HG03558 (cell line): ENCODE data around the gene NAT9.

Experiments
- ATAC-seq: cut with Tn5 transposase; IDR thresholded peaks from one replicate; pipeline ENCODE4 v1.9.1; 2021; ENCODE audit warnings: moderate number of reproducible peaks; ENCODE audit not compliant: unreplicated experiment; ENCODE audit errors: extremely low read depth

The NAT9 gene

DNA sequence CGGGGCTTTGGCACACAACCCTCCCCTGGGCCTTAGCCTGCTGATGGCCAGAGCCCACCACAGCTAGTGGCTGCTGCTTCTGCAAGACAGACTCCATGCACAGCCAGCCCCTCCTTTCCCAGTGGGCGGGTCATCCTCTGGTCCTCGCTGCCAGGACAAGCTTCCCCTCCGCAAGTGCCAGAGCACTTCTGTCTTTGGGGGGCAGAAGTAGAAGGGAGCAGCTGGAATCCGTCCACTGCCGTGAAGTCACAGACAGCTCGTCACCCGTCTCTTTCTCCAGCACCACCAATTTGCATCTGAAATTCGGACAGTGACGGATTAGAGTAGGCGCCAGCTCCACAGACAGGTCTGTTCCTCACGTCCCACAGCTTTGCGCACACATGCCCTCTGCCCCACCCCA, 31.3 kb upstream of the NAT9 start:
- ATAC-seq: no peak

DNA sequence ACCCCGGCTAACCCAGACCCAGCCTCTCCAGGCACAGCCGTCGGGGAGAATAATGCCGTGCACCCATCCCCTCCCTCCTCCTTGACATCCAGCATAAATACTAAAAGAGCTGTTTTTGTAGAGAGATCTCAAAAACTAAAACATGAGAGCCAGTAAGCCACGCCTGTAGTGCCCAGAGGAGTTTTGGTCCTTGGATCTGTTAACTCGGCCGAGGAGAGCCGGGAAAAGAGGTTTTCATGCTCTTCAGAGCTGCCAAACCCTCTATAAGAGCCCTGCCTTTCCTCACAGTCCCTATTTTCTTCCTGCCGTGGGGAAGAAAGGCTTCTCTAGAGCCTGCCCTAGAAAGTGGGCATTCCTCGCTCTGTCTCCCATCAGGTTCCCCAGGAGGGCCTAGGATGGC, 30.2 kb upstream of the NAT9 start:
- no peak for ATAC-seq

DNA sequence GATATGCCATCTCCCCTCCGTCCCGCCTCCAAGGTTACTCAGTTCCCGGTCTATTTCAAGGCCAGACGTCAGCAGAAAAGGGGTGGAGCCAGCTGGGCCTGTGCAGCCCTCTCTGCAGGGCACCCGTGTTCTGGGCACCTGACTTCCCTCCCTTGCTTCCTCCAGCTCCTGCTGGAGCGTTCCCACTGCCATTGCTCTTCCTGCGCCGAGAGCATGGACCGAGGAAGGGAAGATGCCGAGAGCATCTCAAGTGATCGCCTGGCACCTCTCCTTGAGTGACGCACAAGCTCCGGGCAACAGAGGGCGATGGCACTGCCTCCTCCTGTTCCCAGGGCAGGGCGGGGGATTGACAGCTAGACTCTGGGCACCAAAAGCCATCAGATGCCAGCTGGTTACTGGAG, 29.4 kb upstream of the NAT9 start:
- ATAC-seq: no peak

DNA sequence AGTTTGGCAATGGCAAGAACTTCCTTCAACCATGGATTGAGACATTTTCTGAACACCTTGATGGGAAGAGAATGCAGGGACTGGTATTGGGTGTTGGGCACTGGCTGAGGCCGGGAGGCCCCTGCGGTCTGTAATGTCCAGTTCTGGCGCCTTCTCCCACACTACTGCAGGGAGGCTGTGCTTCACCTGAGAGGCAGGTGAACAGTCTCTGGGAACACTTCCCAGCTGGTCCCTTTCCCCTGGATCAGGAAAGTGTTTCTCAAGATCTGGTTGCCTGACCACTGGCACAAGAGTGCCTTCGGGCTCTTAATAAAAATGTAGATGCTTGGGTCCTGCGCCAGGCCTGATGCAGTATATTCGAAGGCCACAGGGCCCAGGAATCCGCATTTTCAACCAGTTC, 28.5 kb upstream of the NAT9 start:
- no peak for ATAC-seq

DNA sequence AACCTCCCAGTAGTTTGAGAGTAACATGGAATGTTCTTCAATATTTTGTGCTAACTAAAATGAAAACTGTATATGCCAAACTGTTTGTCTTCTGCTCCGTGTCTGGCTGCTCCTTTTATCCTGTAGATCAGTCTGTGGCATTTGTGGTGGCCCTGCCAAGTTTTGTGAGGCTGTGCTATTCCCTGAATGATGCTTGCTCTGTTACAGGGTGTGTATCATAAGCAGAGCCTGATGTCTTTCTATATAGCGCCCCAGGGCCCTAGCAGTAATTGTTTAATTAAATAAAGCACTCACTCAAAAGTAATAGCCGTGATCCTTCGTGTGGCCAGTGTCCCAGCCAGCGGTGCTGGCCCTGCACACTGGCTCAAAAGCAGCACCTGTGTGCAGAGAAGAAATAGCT, 27.8 kb upstream of the NAT9 start:
- ATAC-seq: no peak

DNA sequence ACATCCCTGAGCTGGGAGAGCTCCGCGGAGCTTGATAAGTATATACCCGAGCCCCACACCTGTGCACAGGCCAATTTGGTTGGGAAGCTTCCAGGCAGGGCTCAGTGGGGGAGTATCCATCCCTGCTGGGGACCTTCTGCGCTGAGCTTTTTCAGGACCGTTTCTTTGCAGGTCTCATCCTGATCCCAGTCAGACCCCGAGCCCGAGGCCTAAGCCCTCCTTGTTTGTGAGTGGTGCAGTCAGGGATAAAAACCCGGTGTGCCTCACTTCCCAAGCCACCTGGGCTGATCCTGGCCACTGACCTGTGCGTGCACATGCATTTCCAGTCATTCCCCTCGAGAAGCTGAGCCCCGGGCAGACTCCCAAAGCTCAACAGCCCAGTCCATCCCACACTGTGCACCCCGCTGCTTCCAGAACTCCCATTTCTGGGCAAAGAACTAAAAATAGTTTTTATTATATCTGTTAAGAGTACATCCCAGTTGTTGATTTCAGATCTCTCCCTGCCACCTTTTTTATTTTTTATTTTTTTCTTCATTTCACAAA, 27.3 kb upstream of the NAT9 start:
- no peak for ATAC-seq

DNA sequence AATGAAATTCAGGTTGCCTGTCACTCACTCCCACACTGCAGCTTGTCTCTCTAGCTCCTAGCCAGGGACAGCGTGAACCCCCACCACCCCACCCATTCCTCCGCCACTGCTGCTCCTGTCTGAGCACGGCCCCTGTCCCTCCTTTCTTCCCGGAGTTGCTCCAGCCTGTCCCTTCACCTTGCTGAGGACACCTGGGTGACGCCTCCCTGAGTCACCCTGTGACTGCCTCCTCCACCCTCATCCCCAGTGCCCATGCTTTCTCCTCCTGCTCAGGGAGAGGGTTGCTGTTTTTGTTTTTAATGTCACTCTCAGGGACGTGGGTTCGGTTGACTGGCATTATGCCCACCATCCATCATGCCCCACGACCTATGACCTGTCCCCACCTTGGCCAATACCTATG, 25.8 kb upstream of the NAT9 start:
- no peak for ATAC-seq

DNA sequence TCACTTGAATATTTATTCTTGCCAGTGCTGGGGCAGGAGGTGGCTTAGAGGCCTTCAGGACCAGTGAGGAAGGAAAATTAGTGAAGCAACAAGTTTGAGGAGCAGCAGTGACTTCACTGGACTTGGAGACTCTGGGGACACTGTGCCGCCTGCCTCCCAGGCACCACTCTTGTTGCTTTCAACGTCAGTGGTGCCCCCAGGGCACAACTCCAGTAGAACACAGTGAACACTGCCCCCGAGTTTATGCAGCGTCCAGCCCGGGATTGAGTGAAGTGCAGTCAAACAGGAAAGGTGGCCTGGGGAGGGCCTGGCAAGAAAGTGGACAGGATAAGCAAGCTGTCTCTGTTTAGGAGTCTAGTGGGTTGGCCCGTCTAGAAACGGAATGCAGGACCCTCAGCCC, 24.4 kb upstream of the NAT9 start:
- ATAC-seq: no peak

DNA sequence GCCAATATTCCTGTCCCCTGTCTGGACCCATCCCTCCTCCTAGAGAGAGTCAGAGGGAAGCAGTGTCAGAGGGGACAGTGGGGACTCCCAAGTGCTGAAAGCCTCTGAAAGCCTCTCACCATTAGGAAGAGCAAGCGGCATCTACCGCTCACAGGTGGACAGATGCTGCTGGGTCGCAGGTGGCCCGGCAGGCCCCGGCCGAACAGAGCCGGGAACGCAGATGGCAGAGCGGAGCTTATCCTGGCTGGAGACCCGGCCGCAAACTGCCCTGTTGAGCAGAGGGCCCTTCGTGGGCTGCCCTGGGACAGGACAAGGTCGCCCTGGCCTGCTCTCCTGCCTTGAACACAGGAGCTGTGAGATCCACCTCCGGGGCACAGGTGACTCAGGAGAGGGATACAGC, 23.0 kb upstream of the NAT9 start:
- ATAC-seq: no peak

DNA sequence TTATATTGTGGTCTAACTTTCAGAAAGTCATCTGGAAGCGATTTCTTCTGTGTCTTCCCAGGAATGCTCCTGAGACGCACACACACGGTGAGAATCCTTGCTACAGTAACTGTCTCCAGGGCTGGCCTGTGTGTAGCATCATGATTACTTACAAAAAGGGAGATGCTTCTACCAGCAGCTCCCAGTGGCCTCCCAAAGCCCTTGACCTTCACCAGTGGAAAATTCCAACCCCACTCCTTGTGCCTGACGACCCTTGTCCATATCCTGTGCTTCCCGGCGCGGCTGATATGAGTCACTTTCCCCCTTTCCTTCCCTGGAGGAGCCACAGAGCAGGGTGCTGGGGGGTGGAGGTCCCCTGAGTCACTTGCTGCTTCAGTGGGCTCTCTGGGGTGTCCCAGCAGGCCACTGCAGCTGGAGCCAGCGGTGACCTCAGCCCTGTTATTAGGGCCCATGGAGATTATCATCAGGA, 22.1 kb upstream of the NAT9 start:
- ATAC-seq: no peak

DNA sequence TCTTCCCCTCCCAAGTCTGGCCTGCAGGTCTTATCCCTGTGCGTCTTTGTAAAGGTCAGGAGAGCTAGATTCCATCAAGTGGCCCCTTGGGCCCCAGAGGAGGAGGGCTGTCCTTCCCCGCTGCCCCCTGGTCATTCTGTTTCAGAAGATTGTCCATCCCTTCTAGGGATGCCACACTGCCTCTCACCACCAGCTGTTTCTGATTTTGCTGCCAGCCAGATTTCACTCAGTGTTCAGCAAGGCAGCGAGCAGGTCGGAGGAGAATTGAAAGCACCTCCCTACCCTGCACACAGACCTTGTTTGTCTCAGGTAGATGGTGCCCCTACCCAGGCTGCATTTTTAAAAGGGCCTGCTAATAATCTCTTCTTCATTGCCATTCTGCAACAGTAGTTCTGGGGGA, 21.7 kb upstream of the NAT9 start:
- no peak for ATAC-seq

DNA sequence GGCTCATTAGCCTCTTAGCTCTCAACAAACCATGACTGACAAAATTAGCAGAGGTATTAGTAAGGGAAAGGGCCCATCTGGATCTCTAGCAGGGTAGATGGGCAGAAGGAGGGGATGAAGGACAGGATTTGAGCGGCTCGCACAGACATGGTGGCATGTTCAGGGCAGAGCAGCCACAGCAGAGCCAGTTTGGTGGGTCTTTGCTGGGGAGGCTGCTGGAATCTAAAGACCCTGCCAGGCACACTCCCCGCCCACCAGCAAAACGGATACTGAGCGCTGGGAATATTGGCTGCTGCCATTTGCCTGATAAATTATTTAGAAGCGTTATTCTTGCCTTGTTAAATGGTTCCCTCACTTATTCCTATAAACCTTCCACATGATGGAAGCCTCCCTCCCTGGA, 20.7 kb upstream of the NAT9 start:
- no peak for ATAC-seq

DNA sequence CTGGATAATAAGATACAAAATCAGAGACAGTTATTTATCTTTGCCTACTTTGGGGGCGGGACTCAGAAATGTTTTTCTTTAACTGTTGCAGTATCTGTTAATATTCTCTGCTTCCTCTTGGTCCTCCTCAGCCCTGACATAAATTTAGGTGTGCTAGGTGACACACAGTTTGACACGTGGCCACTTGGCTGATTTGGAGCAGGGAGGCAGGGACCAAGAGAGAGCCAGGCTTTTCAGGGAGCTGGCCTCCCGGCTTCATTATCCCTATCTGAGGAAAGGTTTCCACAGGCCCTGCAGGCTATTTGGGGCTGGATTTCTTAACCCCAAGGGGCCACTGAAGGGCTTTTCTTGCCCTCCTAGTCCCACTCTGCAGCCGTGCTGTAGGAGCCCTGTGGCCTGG, 20.1 kb upstream of the NAT9 start:
- ATAC-seq: no peak

DNA sequence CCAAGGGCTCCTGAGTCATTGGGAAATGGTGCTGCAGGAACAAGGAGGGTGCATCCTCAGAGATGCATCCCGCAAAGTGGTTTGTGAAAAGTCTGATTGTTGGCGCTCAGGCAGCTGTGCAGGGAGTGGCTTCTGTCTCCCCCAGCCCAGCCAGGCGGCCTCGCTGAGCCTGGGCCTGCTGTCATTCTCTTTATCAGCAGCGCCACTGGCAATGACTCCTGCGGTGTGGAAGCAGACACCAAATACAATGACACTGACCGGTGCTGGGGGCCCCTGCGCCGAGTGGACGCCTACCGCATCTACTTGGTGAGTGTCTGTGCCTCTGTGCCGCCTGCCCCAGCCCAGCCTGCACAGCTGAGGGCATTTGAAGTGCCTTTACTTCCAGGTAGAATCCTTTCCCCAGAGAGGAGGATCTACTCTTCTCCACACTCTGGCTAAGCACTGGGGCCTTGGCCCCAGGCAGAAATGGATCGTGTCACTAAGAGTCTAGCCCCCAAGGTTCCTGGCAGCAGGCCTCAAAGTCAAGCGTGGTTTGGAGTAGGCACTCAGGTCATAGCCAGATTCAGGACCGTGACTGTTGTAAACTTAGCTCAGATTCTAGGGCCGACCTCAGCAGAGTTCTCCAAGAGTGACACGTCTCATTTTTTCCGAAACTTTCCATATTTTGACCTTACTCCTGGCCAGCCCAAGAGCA, 19.3 kb upstream of the NAT9 start:
- no peak for ATAC-seq

DNA sequence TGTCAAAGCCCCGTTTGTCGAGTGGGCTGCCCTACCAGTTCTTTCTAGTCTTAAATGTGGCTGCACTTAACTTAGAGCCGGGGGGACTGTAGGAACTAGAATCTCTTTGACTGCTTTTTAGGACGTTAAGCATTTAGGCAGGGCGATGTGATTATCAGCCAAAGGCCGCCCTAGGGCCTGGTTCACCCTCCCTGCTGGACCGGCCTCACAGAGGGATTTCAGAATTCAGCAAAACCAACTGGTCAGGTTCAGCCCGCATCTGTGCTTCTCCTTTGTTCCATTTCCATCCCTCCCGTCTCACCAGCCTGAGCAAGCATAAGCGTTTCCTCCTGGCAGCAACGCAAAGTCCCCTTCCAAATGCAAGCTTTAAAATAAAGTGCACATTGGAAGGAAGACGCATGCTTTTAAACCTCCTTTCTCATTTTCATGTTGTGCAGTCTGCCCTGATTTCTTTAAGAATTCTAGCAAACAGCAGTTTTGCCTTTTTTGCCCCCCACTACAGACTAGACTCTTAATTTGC, 16.5 kb upstream of the NAT9 start:
- ATAC-seq: no peak

DNA sequence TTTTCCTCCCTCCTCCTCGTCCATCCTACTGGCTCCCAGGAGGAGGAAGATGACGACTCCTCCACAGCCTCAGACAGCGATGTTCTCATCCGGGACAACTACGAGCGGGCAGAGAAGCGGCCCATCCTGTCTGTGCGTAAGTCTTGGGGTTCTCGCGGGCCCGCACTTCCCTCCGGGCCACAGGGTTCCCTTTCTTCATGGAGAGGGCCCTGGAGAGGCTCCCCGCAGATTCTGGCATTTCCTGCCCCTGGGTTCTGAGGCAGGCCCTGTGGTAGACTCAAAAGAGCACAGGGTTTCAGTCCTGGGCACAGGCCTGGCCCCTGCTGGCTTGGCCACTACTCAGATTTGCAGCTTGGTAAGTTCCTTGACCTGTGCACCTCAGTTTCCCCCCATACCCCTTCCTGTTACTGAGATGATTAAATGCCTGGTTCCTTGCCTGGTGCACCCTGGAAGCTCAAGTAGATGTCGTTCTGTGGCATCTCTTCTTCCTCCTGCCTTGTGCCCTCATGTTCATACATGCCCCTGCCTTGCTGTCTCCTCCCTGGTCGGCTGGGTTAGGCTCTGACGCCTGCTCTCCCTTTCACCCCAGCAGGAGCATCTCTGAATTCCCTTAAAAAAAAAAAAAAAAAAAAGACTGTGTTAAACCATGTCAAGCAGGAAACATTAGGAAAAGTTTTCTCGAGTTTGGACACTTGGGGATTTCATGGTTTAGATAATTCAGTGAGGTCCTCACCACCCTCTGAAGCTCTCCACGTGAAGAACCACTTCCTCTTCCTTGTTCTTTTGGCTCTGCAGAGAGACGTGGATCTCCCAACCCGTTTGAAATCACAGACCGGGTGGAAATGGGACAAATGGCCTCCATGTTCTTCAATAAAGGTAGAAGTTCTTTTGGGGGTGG, 14.3 kb upstream of the NAT9 start:
- ATAC-seq: no peak

DNA sequence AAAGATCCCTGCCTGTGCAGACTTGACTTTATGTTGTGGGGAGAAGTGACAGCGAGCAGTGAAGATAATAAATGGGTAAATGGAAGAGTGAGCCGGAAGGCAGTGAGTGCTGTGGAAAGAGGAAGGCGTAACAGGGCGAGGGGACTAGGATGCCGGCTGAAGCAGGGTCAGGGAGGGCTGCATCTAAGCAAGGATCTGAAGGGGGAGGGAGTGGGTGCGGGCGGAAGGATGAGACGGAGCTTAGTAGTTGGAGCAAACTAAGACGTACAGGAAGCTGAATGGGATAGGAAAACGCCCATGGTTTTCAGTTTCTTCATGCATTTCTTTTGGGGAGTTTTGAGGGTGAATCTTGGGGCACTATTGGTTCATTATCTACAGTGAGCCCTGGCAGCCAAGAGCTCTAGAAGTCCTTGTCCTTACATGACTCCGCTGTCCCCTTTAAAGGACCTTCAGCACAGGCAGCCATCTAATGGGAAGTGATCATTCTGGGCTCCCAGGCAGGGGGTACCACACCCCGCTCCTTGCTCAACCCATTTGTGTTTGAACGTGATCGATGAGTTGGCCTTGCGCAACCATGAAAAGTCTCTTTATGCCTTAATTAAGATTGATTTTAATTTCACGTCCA, 10.4 kb upstream of the NAT9 start:
- no peak for ATAC-seq

DNA sequence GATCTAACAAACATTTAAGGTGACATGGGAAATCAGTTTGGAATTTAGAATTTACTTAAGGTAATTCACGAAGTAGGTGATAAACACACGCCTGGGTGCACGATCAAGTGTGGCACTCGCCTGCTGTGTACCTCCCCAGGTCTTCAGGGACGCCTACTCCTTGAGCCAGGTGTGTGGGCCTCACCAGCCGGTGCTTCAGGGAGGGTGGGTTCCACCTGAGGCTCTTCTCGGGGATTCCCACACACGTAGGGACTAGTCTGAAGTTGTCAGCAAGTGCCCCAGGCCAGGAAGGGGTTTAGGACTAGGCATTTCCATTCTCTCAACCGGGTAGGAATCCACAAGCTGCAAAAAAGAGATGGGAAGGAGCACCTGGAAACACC, 9.8 kb upstream of the NAT9 start:
- no peak for ATAC-seq

DNA sequence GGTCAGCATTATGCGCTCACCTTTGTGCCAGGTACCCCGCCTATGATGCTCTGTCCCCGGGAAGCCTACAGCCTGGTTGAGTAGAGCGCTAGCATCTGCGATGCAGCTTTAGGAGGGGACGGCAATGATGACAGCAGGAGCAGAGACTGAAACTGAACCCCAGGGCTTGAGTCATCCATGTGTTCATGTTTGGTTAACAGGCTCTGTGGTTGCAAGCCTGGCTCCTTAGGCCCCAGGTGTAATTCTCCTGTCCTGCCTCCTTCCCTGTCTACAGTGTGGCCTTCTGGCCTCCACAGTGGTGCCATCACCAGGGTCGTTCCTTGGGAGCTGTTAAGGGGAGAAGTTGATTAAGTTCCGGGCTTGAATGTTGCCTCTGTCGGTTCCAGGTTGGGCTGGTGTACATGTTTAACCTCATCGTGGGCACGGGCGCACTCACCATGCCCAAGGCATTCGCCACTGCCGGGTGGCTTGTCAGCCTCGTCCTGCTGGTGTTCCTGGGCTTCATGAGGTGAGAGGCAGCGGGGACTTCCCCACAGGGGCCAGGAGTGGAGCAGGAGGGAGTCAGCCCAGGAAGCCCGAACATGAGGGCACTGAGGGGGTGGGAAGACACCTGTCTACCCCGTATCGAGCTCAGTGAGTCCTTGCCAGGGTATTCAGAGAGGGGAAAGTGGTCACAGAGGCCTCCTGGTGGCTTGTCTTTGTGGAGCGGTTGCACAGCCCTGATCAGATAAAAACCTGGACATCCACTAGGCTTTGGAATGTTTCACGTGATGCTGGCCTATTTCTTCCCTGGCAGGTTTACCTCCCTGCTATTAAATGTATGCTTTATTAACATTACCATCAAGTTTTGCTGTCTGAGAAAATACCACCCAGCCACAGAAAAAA, 9.2 kb upstream of the NAT9 start:
- ATAC-seq: no peak
